GM21737 (cell line): ENCODE data around the gene RBL1.
"Not testable (repeated sequence)": the region's sequence is repeated elsewhere in the genome, so short reads cannot be mapped to it uniquely, and the experiment has no call there.

Experiments
- ATAC-seq: cut with Tn5 transposase; IDR thresholded peaks from one replicate; pipeline ENCODE4 v1.9.1; 2021; ENCODE audit warnings: mild to moderate bottlenecking, moderate library complexity; ENCODE audit not compliant: unreplicated experiment

RBL1 gene

GRCh38 chr20:36998652-36999051, 97.1 kb downstream of the RBL1 start:
- ATAC-seq, result no peak

- ATAC-seq, result no peak
Observed at GRCh38 chr20:36997121-36997520, 98.7 kb downstream of the RBL1 start.

- not testable (repeated sequence) for ATAC-seq
Observed at GRCh38 chr20:36994221-36994620, 101.6 kb downstream of the RBL1 start.

- ATAC-seq, result no peak
Observed at GRCh38 chr20:36992802-36993334, 102.9 kb downstream of the RBL1 start.

GRCh38 chr20:36991703-36992102, 104.1 kb downstream of the RBL1 start:
- no peak for ATAC-seq

GRCh38 chr20:36989797-36990196, 106.0 kb downstream of the RBL1 start:
- ATAC-seq, result no peak

- no peak for ATAC-seq
Observed at GRCh38 chr20:36988494-36988966, 107.3 kb downstream of the RBL1 start.

- ATAC-seq, result no peak
Observed at GRCh38 chr20:36984257-36984638, 111.5 kb downstream of the RBL1 start.

- ATAC-seq, result no peak
Observed at GRCh38 chr20:36975099-36975818, 120.5 kb downstream of the RBL1 start.

- ATAC-seq, result no peak
Observed at GRCh38 chr20:36974660-36975059, 121.1 kb downstream of the RBL1 start.

GRCh38 chr20:36971103-36971502, 124.7 kb downstream of the RBL1 start:
- ATAC-seq, result no peak

- ATAC-seq, result no peak
Observed at GRCh38 chr20:36969478-36970186, 126.2 kb downstream of the RBL1 start.

GRCh38 chr20:36969051-36969450, 126.7 kb downstream of the RBL1 start:
- no peak for ATAC-seq

GRCh38 chr20:36967636-36968035, 128.2 kb downstream of the RBL1 start:
- ATAC-seq, result no peak

- not testable (repeated sequence) for ATAC-seq
Observed at GRCh38 chr20:36966965-36967364, 128.8 kb downstream of the RBL1 start.

- not testable (repeated sequence) for ATAC-seq
Observed at GRCh38 chr20:36962354-36962941, 133.3 kb downstream of the RBL1 start.

- no peak for ATAC-seq
Observed at GRCh38 chr20:36959242-36959641, 136.6 kb downstream of the RBL1 start.

- no peak for ATAC-seq
Observed at GRCh38 chr20:36957875-36958667, 137.7 kb downstream of the RBL1 start.

GRCh38 chr20:36956674-36957073, 139.1 kb downstream of the RBL1 start:
- no peak for ATAC-seq

- ATAC-seq, result no peak
Observed at GRCh38 chr20:36956016-36956415, 139.8 kb downstream of the RBL1 start.
